EL (cell line): ENCODE measurements around the gene REEP1.

Experiments used
- DNase-seq: peaks from one replicate; pipeline ENCODE4 v3.0.0-alpha.2; 2016

REEP1 gene, protein sequence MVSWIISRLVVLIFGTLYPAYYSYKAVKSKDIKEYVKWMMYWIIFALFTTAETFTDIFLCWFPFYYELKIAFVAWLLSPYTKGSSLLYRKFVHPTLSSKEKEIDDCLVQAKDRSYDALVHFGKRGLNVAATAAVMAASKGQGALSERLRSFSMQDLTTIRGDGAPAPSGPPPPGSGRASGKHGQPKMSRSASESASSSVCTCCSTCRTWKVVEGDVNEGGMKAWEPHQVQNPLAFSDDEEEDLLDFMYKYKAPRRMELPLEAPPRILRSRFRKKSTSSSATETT

DNA sequence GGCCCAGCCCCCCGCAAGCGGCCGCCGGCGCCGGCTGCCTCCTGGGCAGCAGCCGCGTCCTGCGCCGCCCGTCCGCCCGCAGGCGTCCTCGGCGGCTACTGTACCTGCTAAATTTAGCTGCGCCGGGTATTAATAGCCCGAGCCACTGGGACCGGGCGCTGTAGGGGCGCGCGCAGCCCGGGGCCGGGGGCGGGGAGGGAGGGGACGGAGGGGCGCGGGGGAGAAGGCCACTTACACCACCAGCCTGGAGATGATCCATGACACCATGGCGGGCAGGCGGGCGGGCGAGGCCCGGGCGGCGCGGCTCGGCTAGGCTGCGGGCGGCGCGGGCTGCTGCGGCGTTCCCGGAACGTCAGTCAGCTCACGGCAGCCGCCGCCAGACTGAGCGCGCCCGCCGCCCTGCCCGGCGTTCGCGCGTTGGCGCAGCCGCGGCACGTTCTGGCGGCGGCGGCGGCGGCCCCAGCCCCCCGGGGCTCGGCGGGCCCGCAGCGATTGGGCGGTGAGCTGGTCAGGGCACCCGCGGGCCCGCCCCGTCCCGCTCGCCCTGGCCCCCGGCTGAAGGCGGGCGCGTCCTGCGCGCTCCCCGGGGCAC, at the start of gene REEP1:
Gene REEP1, minus strand, starts transcription at position 383 of the 592 bp plus-strand sequence. Its CDS starts 116 bp downstream, at position 267.
- DNase-seq, result peak; percentile 30

DNA sequence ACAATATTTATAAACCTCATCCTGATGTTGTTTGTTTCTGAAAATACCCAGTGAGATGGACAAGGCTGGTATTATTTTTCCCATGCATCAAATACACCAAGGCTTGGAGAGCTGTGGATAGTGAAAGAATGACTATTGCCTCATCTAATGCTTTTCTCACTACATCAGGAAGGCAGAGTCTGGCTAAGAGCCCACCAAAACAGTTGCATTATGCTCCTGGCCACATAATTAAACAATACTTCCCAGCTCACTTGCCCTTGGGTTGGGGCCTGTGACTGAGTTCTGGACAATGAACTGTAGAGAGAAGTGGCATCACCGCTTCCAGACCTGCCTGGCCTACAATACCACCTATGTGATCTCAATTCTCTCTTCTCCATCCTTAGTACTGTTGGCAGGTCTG, 46.4 kb upstream of the REEP1 start:
- peak; percentile 62 for DNase-seq

DNA sequence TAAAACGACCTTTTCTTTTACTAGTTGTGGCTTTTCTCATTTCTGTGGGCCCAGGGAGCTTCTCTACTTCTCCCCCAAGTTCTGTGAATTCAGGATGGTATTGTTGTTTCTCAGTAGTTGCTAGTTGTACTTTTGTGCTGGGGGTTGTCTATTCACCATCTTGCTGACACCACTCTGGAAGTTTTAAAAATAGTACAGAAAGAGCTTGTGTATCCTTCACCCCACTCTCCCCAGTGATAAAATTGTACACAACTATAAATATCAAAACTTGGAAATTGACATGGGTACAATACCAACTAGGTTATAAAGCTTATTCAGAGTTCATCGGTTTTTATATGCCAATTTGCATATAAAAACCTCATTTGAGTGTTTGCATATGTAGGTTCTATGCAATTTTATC, 45.3 kb upstream of the REEP1 start:
- DNase-seq, result no peak

DNA sequence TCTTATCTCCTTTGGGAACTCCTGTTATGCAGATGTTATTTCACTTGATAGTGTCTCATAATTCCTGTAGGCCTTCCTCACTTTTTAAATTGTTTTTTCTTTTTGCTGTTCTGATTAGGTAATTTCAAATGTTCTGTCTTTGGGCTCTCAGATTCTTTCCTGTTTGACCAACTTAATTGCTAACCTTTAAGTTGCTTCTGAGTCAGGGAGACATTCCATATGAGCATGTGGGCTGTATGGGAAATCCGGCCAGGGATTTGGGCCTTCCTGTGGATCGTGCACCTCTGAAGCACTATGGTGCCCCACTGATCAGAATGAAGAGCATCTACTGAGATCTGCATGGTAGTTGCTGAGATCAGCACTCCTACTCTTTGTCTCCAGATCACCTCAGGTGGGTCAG, 44.7 kb upstream of the REEP1 start:
- DNase-seq, result no peak

DNA sequence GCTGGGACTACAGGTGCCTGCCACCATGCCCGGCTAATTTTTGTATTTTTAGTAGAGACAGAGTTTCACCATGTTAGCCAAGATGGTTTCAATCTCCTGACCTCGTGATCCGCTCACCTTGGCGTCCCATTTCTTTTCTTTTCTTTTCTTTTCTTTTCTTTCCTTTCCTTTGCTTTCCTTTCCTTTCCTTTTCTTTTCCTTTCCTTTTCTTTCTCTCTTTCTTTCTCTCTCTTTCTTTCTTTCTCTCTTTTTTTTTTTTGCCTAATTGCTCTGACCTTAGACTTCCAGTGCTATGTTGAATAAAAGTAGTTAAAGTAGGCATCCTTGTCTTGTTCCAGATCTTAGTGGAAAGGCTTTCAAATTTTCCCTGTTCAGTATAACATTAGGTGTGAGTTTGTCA, 41.0 kb upstream of the REEP1 start:
- no peak for DNase-seq

DNA sequence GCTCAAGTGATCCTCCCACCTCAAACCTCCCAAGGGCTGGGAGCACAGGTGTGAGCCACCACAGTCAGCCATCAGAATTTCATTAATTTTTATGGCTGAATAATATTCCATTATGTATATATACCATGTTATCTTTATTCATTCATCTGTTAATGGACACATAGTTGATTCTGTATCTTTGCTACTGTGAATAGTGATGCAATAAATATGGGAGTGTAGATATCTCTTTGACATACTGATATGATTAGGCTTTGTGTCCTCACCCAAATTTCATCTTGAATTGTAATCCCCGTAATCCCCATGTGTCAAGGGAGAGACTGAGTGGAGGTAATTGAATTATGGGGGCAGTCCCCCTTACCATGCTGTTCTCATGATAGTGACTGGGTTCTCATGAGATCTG, 38.2 kb upstream of the REEP1 start:
- DNase-seq, result no peak

DNA sequence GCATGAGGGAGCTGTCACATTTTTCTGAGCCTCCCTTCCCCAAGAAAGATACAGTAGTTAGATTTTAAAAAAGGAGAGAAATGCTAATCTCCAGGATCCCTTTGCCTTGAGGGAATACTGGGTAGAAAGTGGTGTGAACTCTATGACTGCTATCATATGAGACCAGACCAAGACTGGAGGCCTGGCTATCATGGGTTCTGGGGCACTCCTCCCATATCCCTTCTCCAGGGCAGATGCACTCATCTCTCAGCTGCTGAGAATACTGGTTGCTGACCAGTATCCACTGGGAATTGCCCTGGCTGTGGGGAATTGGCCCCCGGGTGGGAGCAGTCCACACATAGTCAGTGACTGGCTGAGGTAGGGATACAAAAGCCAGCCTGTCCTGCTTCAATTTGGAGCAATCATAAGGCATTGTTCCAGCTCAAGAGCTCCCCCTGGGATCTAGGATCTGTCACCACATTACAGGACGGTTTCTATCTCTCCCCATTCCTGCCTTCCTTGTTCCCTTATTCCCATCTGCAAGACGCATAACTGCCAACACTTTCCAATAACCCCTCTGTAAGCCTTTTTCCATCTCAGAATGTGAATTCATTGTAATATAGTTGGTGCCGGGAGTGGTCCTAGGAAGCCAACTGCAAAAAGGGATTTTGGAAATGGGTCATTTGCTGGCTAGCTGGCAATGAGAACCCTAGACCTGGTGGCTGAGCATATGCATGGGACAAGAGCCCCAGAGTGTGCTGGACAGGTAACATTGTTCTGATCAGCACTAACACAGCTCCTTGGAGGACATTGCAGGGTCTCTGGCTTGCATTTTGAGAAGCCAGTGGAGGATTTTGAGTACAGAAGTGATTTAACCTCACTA, 35.4 kb upstream of the REEP1 start:
- peak; percentile 49 for DNase-seq

DNA sequence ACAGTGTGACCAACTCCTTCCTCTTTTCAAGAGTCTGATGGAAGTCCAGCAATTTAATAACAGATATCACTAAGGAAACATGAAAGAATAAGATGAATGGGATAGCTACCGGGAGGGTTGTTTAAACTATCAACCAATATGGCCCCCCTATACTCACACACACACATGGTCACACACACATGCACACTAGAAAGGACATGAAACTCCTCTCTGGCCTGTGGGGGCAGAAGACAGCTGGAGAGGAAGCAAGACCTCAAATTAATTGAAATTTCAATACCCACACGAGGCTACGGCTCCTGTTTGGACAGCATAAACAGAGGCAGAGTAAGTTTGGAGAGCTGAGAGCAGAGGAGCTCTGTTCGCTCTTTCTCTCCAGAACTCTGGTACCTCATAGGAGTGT, 34.7 kb upstream of the REEP1 start:
- DNase-seq, result no peak

DNA sequence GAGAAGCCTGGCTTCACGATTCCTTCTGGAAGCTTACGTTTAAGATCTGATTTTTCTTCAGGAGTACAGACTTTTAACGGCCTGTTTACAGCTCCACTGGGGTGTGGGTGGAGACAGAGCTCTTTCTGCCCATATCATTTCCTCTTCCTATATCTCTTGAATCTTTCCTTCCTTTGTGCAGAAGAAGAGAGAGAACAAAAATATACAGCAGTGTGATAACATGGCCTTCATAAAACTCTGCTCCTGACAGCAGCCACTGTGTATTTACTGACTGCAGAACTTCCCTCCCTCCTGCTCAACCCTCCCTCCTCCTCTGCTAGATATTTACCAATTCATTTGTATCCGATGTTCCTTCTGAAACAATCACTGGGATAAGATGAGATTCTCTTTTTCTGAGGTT, 34.1 kb upstream of the REEP1 start:
- DNase-seq, result no peak

DNA sequence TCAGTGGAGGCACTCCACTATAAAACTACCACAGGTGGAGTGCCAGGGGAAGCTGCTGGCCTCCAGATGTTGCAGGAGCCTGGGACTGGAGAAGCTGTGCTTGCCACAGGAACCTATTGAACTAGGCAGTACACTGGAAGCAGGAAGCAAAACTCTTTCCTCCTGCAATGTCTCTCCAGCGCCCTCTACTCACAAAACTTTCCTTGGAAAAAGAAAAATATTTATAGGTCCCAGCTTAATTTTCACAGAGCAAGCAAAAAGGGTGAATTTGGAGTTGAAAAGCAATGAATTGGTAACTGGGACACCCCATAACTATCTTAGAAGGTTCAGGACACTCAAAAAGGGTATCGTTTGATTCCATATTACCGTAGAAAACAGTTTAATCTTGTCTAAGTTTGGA, 33.2 kb upstream of the REEP1 start:
- DNase-seq, result no peak

DNA sequence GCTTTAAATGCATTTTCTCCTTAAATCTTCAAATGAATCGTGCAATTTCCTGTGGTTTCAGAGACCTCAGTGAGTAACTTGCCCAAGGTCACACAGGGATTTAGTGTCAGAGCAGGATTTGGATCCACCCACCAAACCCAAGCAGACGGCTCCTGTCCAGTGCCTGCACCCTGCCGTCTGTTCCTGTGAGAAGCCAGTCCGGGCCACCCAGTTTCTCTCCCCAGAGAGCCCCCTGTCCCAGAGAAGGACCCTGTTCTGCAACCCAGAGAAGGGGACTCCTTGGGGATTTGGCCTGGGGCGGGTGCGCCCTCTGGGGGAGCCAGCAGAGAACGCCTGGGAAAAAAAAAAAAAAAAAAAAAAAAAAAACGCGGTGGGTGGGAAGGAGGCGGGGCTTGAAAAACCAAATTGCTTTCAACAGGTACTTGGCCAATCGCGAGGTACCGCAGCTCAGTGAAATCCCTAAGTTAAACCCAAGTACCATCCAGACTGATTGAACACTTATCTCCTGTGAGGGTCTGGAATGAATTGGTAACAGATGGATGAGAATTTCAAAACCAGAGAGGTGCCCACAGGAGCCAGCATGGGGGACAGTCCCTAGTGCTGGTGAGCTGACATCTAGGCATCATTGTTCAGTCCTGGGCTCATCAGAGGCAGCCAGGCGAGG, 30.9 kb upstream of the REEP1 start:
- DNase-seq, result peak; percentile 48

DNA sequence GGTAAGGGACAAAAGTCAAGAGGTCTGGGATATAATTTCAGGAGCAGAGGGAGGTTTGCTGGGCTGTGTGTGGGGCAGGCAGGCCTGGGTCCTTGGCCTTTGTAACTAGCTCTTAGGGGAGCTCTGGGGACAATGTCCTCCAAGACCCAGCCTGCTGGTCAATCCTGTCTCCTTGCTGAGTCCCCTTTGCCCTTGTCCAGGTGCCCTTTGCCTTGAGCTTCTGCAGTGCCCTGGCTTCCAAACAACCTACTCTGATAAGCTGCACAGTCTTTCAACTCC, 30.0 kb upstream of the REEP1 start:
- no peak for DNase-seq

DNA sequence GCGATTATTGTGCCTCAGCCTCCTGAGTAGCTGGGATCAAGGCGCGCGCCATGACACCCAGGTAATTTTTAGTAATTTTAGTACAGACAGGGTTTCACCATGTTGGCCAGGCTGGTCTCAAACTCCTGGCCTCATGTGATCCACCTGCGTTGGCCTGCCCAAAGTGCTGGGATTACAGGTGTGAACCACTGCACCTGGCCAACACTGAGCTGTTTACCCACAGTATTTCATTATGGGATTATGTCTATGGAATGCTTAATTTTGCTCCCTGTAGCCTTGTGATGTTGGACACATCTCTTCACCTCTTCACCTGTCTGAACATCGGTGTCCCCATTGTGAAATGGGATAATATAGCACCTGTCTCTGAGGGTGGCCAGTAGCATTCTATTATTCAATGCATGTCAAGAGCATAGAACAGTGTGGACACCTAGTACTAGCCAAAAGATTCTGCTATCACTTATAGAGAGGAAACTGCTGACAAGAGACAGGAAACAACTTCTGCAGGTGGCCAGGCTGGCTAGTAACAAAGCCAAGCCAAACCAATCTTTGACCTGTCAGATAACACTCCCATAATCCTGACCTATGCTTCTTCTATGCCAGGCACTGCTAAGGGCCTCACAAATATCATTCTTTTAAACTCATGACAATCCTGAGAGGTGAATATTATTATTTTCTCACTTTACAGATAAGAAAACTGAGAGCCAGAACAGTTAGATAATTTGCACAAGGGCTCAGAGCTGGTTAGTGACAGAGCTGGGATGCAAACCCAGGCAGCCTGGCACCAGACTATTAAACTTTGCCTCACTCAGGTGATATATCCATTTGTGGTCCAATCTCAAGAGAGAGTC, 29.4 kb upstream of the REEP1 start:
- no peak for DNase-seq

DNA sequence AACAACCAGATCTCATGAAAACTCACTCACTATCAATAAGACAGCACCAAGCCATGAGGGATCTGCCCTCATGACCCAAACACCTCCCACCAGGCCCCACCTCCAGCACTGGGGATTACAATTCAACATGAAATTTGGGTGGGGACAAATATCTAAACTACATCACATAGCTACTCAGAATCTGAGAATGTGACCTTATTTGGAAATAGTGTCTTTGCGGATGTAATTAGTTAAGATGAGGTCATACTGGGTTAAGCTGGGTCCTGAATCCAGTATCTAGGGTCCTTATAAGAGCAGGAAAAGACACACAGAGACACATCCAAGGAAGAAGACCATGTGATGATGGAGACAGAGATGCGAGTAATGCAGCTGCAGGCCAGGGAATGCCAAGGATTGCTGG, 27.5 kb upstream of the REEP1 start:
- DNase-seq, result no peak

DNA sequence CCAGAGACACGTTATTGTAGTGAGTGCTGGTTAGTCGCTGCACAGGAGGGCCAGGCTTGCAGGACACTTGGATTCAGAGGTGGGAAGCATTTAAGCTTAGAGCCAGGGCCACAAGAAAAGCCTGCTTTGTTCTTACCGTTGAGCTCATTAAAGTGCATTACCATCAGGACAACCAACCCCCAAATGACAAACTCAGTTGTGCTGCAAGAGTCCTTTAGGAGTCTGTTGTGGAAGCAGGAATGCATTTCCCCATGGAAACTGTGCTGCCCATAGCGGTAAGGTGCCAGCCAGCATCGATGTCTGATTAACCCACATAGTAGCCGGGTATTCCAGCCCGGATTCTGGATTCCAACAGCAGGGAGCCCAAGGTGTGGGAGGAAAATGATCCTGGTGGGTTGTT, 23.4 kb upstream of the REEP1 start:
- no peak for DNase-seq

DNA sequence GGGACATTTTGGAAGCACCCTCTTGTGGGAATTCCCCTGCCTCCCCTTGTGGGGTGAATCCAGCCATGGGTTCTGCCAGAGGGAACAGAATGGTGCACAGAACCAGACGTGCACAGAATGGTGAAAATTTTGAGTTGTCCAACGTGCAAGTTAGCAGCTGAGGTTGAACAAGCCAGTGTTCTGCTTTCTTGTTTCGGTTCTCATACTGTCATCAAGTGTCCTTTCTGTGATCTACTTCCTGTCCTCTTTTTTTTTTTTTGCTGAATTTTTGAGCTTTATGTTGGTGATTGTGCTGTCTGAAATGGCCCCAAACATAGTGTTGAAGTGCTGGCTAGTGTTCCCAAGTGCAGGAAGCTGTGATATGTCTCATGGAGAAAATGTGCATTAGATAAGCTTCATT, 21.5 kb upstream of the REEP1 start:
- no peak for DNase-seq

DNA sequence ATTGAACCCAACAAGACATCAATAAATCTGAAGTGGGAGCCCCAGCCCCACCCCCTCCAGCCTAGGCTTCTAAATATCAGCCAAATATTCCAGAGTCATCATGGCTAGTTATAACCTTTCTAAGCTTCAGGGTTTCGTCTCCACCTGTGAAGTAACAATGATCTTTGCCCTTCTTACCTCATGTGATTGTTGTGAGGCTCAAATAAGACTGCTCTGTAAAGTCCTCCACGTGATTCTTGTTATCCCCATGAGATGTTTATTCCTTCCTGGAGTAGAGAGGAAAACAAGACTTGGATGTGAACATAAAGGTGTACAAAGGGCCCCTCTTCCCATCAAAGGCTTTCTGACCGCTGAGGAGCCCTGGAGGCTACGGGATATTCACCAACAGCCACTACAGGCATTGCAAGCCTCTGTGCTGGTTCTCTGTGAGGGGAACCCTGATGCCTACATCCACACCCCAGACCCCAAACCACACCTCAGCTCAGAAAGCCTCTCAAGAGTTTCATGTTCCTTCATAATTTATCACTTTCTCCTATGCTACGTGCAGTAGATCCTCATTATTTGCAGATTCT, 20.1 kb upstream of the REEP1 start:
- no peak for DNase-seq

DNA sequence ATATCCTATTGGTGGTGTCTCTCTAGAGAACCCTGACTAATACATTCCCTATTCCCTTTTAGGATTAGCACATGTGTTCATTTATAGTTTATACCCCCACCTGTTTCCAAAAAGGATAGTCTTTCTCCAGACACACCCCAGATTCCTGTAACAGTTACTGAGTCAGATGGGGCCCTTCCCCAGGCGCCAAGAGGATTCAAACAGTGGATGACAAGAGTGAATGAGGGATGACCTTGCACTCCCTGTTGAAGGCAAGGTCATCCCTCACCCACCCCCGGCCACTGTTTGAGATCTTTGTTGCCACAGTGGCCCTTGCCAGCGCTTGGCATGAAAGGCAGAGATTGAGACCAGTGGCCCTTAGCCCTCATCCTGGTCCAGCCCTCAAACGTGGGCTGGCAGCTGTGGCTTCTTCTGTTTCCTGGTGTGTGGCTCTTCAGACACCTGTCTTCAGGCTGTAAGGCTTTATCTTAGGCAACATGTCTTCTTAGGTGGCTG, 15.3 kb upstream of the REEP1 start:
- no peak for DNase-seq

DNA sequence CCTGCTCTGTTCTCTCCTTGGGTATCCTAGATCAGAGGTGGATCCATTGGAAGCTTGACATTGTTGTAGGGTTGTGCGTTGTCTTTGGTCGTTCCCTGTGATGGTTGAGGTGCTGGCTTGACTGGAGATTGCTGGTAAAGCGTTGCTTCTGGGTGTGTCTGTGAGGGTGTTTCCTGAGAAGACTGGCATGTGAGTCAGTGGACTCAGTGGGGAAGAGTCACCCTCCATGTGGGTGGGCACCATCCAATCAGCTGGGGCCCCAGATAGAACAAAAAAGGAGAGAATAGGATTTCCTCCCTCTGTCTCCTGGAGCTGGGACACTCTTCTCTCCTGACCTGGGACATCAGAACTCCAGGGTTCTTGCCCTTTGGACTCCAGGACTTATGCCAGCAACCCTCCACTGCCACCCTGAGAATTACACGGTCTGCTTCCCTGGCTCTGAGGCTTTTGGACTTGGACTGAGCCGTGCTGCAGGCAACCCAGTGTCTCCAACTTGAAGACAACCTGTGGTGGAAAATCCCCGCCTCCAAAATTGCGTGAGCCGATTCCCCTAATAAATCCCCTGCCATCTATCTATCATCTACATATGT, 14.8 kb upstream of the REEP1 start:
- DNase-seq, result no peak

DNA sequence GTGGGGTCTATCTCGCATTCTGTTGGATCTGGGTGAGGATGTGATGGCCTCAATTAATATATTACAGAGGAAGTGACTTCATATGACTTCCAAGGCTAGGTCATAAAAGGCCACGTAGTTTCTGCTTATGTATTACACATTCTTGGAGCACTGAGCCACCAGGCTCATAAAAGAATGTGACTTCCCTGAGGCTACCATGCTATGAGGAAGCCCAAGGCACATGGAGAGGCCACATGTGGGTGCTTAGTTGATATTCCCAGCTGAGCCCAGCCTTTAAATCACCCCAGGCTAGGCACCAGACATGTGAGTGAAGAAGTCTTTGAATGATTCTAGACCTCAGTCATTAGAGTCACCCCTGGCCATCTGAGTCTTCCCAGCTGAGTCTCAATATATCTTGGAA, 13.3 kb upstream of the REEP1 start:
- peak; percentile 53 for DNase-seq

DNA sequence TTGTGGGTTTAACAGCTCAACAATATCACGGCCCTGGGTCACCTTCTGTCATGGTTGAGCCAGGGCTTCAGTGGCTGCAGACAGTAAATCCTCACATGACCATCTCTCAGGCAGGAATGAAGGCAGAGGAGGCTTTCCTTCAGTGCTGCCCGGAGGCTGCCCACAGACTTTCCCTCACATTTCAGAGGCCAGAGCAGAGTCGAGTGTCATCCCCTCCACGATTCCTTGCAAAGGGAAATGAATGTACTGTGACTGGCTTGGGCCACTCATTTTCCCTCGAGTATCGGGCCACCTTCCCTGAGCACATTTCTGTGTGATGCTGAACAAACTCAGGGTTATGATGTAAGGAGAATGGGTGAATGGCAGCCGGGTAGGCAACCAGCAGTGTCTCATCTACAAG, 10.0 kb upstream of the REEP1 start:
- DNase-seq, result no peak
